Measurements from ENCODE around the gene TMEM151B. TPM values are rescaled to one million over a fixed set of nuclear protein-coding genes. Genes with fewer than 3 reads are reported as not detected.

The TMEM151B gene
- total and polyA plus RNA-seq, 9 of the 15 experiments (the other 6 are each of a cell fraction or from before 2014, with no cell fraction given), result not detected

- TF ChIP-seq SRF (CRISPR knock-in tag; IDR thresholded peaks at IDR 0.05), result no peak
- no peak for TF ChIP-seq ETV1 (tag; conservative IDR thresholded peaks at IDR 0.05; ENCODE audit: low read depth)
- TF ChIP-seq HNRNPH1 (optimal IDR thresholded peaks at IDR 0.05; ENCODE audit: low read depth, low read length), result no peak
- TF ChIP-seq CTBP1 (IDR thresholded peaks at IDR 0.05; ENCODE audit: borderline replicate concordance), result peak; percentile 24; the same call in 1 of the 2 replicates
- no peak for TF ChIP-seq XRCC4 (IDR thresholded peaks at IDR 0.05; ENCODE audit: extremely low read depth, insufficient read depth, insufficient read length)
- no peak for TF ChIP-seq THRA (IDR thresholded peaks at IDR 0.05)
- TF ChIP-seq ZNF224 (CRISPR knock-in tag; IDR thresholded peaks at IDR 0.05), result no peak
- TF ChIP-seq GTF2F1 (IDR thresholded peaks at IDR 0.05; ENCODE audit: low read depth, low read length), result no peak
- TF ChIP-seq MYNN (IDR thresholded peaks at IDR 0.05), result no peak
- TF ChIP-seq MYNN (CRISPR knock-in tag; IDR thresholded peaks at IDR 0.05), result no peak
- no peak for TF ChIP-seq GTF2B (IDR thresholded peaks at IDR 0.05; ENCODE audit: extremely low read depth, insufficient read length)
- TF ChIP-seq MYC (IDR thresholded peaks at IDR 0.05; ENCODE audit: low read depth, low read length), result 0 out of 2 replicates have a peak, but pooled peaks have one; percentile 38
- TF ChIP-seq MYC (CRISPR knock-in tag; IDR thresholded peaks at IDR 0.05; ENCODE audit: borderline replicate concordance, low read depth), result no peak
- TF ChIP-seq ZNF592 (IDR thresholded peaks at IDR 0.05), result no peak
- TF ChIP-seq ZNF561 (CRISPR knock-in tag; conservative IDR thresholded peaks at IDR 0.05), result no peak
- no peak for TF ChIP-seq RERE (CRISPR knock-in tag; IDR thresholded peaks at IDR 0.05; ENCODE audit: borderline replicate concordance)
- TF ChIP-seq NCOR1 (IDR thresholded peaks at IDR 0.05), result no peak
- TF ChIP-seq TBP (optimal IDR thresholded peaks at IDR 0.05; ENCODE audit: low read depth, low read length), result no peak
Measured at GRCh38 chr6:44268095-44268628, 2.1 kb upstream of the TMEM151B start (continued).

Measured in K562 (cell line).